Effector memory CD4-positive, alpha-beta T cell (primary cell): ENCODE data around the gene ATP8B2.

ENCODE experiments used
- DNase-seq, 3 donors: peaks; one replicate each; pipeline ENCODE4 v3.0.0-alpha.2; 2020
- H3K27ac ChIP-seq: 2 replicates; pipeline ENCODE4 v1.7.0; 2013; ENCODE audit warnings: mild to moderate bottlenecking, low read length, moderate library complexity; ENCODE audit not compliant: insufficient read depth, poor library complexity, severe bottlenecking
- H3K27me3 ChIP-seq: replicated peaks from 2 replicates; pipeline ENCODE4 v1.7.0; 2013; ENCODE audit warnings: mild to moderate bottlenecking, low read length; ENCODE audit not compliant: insufficient read depth, control insufficient read depth, poor library complexity, severe bottlenecking
- H3K36me3 ChIP-seq: 2 replicates; pipeline ENCODE4 v1.7.0; 2013; ENCODE audit warnings: mild to moderate bottlenecking, low read length, moderate library complexity; ENCODE audit not compliant: control insufficient read depth, insufficient read depth
- H3K4me1 ChIP-seq: 2 replicates; pipeline ENCODE4 v1.7.0; 2013; ENCODE audit warnings: low read length, mild to moderate bottlenecking; ENCODE audit not compliant: control insufficient read depth, insufficient read depth, poor library complexity, severe bottlenecking
- H3K4me3 ChIP-seq: 2 replicates; pipeline ENCODE4 v1.7.0; 2013; ENCODE audit warnings: low read length, low read depth, mild to moderate bottlenecking; ENCODE audit not compliant: insufficient read depth, poor library complexity, severe bottlenecking
- H3K9me3 ChIP-seq: 2 replicates; pipeline ENCODE4 v1.7.0; 2013; ENCODE audit warnings: mild to moderate bottlenecking, low read length, moderate library complexity; ENCODE audit not compliant: control insufficient read depth

Gene ATP8B2

DNA sequence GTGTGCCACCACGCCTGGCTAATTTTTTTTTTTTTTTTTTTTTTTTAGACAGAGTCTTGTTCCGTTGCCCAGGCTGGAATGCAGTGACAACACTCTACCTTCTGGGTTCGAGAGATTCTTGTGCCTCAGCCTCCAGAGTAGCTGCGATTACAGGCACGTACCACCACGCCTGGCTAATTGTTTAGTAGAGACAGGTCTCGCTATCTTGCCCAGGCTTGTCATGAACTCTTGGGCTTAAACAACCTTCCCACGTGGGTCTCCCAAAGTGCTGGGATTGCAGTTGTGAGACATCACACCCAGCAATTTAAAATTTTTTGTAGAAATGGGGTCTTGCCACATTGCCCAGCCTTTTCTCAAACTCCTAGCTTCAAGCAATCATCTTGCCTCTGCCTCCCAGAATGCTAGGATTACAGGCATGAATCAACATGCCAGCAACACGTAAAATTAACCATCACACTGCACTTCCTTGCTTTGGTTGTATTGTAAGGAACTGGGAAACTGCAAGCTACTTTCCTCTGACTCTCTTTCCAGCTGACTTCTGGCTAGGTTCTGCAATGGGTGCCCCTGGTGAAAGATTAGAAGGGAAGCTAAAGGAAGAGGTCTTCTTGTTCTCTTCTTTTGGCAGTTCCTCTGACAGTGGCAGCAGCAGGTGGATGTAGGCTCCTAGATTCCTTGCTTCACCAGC is 65.9 kb downstream of the ATP8B2 start:
- H3K36me3 ChIP-seq = no peaks in the 10 kb centered on the region
- H3K9me3 ChIP-seq = no peaks in the 10 kb centered on the region
- H3K27ac ChIP-seq = no peak overlapping the region
- no peak overlapping the region for H3K4me3 ChIP-seq
- DNase-seq = no peak
- H3K27me3 ChIP-seq = no peaks in the 10 kb centered on the region
- H3K4me1 ChIP-seq = peaks cover 8% of the 10 kb centered on the region

- no peaks in the 10 kb centered on the region for H3K36me3 ChIP-seq
- H3K27me3 ChIP-seq = no peaks in the 10 kb centered on the region
- H3K4me3 ChIP-seq = no peak overlapping the region
- peaks cover 21% of the 10 kb centered on the region for H3K4me1 ChIP-seq
- no peaks in the 10 kb centered on the region for H3K9me3 ChIP-seq
- H3K27ac ChIP-seq = no peak overlapping the region
- DNase-seq = no peak
Observed at GRCh38 chr1:154398141-154398540, 72.8 kb downstream of the ATP8B2 start.

GRCh38 chr1:154398678-154399077 is 73.4 kb downstream of the ATP8B2 start:
- Histone ChIP-seq H3K36me3 (no peaks in the 10 kb centered on the region), H3K27ac (no peak overlapping the region), H3K4me1 (peaks cover 27% of the 10 kb centered on the region), H3K27me3 (no peaks in the 10 kb centered on the region), H3K9me3 (no peaks in the 10 kb centered on the region), H3K4me3 (no peak overlapping the region)
- no peak for DNase-seq

DNA sequence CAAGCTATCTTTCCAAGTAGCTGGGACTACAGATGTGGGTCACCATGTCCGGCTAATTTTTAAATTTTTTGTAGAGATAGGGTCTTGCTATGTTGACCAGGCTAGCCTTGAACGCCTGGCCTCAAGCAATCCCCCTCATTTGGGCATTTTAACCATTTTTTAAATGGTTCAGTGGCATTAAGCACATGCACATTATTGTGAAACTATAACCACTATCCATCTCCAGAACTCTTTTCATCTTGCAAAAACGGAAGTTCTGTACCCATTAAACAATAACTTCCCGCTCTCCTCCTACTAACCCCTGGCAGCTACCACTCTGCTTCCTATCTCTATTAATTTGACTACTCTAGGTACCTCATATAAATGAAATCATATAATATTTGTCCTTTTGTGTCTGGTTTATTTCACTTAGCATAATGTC is 75.1 kb downstream of the ATP8B2 start:
- Histone ChIP-seq H3K27me3 (no peaks in the 10 kb centered on the region), H3K27ac (no peak overlapping the region), H3K4me3 (no peak overlapping the region), H3K36me3 (no peaks in the 10 kb centered on the region), H3K9me3 (no peaks in the 10 kb centered on the region), H3K4me1 (peaks cover 38% of the 10 kb centered on the region)
- DNase-seq = no peak
